DND-41 (cell line): ENCODE results near the gene APOF.

Source experiments
- CTCF ChIP-seq: IDR thresholded peaks from 2 replicates; pipeline ENCODE4 v1.5.1; 2012; ENCODE audit warnings: borderline replicate concordance, low read length, moderate library complexity, mild to moderate bottlenecking; ENCODE audit not compliant: poor library complexity, severe bottlenecking; ENCODE audit errors: extremely low read depth
- EZH2 ChIP-seq: IDR thresholded peaks from 3 replicates; pipeline ENCODE4 v1.6.1; 2012; ENCODE audit warnings: borderline replicate concordance, low read depth, mild to moderate bottlenecking, moderate library complexity, low read length, inconsistent platforms; ENCODE audit not compliant: severe bottlenecking

GRCh38 chr12:56382611-56383010 is 20.0 kb upstream of the APOF start:
- TF ChIP-seq CTCF: no peak
- no peak for TF ChIP-seq EZH2
